GM18499 (cell line): Measurements from ENCODE around the gene KRT86.
"Not testable (repeated sequence)": the region's sequence is repeated elsewhere in the genome, so short reads cannot be mapped to it uniquely, and the experiment has no call there.

Source experiments
- ATAC-seq: cut with Tn5 transposase; IDR thresholded peaks from one replicate; pipeline ENCODE4 v1.9.1; 2021; ENCODE audit warnings: moderate number of reproducible peaks; ENCODE audit not compliant: insufficient read depth, unreplicated experiment

The KRT86 gene

DNA sequence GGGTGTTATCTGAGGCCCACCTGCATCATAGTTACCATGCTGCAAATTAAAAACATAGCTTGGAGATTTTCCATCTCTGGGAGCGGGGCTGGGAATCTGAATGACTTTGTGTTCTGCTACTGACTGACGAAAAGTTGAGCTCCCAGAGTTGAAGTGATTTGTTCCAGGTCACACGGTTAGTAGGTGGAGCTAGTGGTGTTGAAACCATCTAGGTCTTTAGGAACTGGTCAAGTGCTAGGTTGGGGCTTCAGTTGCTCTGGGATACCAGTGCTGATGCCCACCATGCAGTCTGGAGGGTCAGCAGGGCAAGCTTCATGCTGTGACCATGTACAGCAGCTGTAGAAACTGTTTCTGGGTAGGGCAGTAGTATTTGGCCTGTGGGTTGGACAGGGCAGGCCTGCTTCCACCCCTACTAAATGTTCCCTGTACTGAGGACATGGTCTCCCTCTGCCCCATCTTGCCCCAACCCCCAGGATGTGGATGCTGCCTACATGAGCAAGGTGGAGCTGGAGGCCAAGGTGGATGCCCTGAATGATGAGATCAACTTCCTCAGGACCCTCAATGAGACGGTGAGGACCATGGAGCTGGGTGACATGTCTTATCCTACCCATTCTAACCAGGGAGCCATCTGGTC lies 36.1 kb upstream of the KRT86 start:
- no peak for ATAC-seq

DNA sequence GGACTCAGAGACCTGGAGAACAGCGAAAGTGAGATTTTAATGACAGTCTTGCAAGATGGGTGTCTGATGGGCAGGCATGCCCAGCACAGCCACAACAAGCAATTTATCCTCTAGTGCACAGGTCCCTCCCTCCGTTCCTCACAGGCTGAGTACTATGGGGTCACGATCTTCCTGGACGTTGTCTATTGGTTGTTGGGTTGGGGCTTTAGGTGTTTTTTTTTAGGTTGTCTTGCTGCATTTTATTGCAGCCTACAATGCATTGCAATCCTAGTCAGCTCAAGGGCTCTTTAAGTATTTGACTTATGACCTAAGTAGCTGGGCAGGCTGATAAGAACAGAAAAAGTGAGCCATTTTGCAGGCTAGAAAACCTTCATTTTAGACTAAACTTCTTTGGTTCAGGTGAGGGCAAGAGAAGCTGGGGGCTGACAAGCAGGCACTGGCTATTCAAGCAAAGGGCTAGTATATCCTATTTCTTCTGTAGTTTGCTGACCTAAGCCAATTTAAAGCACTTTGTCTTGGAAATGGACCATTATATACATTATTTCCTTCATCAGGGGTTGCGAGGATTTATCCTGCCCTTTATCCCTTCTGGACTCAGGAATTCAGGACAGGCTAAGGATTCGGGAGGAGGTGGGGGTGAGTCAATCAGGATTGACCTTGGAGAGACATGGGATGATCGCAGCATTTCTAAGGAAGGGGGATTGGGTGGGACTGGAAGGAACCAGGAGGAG lies 35.4 kb upstream of the KRT86 start:
- ATAC-seq: no peak

- ATAC-seq: no peak
Measured at GRCh38 chr12:52239767-52240166, 34.7 kb upstream of the KRT86 start.

- ATAC-seq: not testable (repeated sequence)
Measured at GRCh38 chr12:52240247-52240646, 34.2 kb upstream of the KRT86 start.

GRCh38 chr12:52241205-52241842 lies 33.1 kb upstream of the KRT86 start:
- ATAC-seq: no peak

DNA sequence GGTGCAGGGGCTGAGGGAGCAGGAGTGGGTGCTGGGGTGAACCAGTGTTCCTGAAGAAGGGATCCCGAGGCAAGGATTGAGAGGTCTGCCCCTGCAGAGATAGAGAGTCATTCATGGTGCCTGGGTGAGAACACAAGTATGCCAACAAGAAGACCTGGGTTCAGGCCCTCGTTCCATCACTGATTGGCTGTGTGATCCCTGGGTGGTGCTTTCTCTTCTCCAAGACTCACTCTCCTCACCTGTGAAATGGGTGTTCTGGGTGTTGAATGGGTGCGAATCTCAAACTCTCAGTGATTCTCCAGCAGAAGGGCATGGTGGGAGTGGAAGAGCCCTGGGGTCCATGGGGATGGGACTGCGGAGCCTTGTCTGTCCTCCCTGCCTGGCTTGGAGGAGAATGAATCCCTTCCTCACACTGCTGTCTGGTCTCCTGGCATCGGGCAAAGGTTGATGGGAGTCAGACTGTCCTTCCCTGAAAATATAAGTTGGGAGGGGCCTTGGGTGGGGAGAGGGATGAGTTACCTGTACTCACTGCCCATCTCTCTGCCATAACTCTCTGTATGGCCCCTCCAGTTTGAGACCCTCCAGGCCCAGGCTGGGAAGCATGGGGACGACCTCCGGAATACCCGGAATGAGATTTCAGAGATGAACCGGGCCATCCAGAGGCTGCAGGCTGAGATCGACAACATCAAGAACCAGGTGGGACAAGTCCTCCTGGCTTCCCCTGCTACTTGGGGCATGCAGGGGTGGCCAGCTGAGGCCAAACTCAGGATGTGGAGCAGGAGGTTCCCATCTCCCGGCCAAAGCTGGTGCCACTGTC lies 31.8 kb upstream of the KRT86 start:
- ATAC-seq: no peak

DNA sequence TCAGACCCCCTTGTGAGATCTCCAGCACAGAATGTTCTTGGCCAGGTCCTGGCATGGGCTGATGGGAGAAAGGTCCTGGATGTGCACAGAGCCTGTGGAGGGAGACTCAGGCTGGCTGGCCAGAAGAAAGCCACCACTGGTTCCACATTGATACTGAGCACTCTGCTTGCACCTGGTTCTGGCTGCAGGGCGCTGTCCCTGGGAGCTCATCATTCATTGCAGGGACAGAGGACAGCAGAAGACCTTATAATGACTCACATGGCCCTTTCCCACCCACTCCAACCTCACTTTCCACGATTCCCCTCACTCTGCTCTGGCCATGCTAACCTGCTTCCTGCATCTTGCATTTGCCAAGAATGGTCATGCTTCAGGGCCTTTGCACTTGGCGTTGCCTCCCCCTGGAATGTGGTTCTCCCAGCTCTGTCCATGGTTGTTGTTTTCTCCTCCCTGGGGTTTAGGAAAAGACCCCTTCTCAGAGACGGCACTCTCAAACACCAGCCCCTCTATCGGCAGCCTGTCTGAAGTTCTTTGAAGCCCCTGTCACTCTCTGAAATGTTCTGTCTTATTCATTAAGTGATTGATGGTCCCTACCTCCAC lies 31.1 kb upstream of the KRT86 start:
- ATAC-seq: no peak

DNA sequence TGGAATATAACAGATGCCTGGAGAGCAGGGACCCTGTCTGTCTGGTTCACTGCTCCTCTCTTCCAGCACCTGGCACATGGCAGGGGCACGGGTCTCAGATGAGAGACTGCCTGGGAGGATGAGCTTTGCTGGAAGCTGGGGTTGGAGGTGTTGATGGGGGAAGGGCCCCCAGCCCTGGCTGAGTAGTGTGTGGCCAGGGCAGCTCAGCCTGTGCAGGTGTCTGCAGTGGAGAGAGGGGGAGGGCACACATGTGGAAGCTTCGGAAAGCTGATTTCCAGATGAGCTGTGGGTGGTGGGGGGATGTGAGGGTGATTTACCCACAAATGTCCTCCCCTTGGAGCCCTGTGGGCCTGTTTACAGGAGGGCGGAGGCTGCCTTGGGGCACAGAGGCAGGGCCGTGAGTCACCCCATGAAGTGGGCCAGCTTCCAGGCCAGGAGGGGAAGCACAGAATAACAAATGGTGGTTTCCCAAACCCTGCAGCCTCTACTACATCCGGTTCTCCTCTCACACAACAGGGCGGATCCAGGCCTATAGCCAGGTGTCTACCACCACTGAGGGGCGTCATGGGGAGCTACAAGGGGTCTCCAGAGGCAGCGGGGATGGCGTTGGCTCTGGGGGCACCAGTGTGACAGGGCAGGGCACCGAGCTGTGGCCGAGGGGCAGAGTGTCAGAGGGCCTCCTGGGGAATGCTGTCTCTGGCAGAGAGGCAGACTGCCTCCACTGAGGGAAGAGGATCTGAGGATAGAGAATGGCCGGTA lies 30.4 kb upstream of the KRT86 start:
- peak; percentile 64 for ATAC-seq

GRCh38 chr12:52244615-52244994 lies 29.8 kb upstream of the KRT86 start:
- no peak for ATAC-seq

- ATAC-seq: no peak
Measured at GRCh38 chr12:52245259-52245961, 29.0 kb upstream of the KRT86 start.

DNA sequence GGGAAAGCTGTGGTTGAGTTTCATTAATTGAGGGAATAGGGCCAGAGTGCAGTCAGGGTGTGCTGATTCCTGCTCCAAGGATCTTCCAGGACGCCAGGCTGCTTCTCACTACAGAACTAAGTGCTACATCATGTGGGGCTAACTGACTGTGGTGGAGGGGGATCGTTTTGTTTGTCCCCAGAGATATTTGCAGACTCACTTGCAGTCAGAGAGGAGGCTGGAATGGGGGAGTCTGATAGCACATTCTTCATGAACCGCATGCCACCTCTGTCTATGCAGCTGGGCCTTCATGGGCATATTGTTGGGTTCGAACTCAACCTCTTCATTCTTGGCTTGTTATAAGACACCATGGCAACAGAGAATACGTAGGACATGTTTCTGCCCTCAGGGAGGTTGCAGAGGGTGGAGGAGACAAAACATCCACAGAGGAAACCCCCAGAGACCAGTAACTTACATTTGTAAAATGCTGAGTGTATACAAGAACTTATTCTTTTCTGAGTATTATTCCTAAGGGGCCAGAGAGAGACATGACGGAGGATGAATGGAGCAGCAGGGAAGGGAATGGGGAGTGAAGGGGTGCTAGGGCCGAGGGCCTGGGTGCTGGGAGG lies 28.4 kb upstream of the KRT86 start:
- no peak for ATAC-seq

DNA sequence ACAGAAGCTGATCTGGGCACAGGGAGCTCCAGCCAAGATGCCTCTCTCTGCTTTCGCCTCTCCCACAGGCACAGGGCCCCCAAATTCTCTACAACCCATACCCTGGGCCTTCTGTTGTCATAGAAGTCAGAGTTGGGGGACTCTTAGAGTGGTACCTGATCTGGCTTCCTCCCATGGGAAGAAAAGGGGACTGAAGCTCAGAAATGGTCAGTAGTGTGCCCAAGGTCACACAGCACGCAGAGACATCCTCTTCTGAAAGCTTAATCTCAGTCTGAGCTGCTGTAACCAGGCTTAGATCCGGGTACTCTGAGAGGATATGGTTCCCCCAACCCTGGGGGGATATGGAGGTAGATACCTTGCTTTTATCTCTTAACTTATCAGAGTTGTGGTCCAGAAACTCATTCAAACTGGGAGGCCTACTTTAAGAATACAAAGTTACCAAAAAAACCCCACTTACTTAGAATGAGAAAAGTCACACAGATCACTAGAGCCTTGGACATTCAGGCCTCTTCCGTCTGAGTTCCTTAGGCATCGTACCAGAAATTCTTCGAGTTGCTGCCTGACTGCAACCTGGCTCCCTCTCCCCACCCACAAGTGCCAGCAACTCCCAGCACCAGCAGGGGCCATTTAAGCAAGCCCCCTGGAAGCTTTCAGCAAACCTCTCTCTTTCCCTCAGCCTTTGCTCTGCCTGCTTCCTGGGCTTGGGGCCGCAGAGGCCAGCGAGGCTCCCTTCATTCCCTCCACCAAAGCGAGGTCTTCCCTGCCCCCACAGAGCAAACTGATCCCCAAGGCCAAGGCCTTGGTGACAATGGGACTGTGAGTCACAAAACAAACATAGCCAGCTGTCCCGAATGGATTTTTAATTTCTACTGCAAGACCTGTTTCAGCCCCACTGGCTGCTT lies 27.5 kb upstream of the KRT86 start:
- ATAC-seq: no peak

- no peak for ATAC-seq
Measured at GRCh38 chr12:52247622-52248540, 26.6 kb upstream of the KRT86 start.

GRCh38 chr12:52248541-52249461 lies 25.6 kb upstream of the KRT86 start:
- ATAC-seq: no peak

- no peak for ATAC-seq
Measured at GRCh38 chr12:52249511-52250047, 24.9 kb upstream of the KRT86 start.
